Activated naive CD8-positive, alpha-beta T cell (primary cell): ENCODE measurements around the gene RNF222.

Experiments used
- H3K27ac Mint-ChIP-seq: one replicate; pipeline ENCODE4 v1.8.0; 2021; ENCODE audit warnings: mixed read lengths
- H3K27me3 Mint-ChIP-seq: one replicate; pipeline ENCODE4 v1.8.0; 2021; ENCODE audit warnings: mixed read lengths
- H3K36me3 Mint-ChIP-seq: one replicate; pipeline ENCODE4 v1.8.0; 2021; ENCODE audit warnings: mixed read lengths
- H3K4me1 Mint-ChIP-seq: one replicate; pipeline ENCODE4 v1.8.0; 2021; ENCODE audit warnings: low read depth, mixed read lengths
- H3K4me3 Mint-ChIP-seq: one replicate; pipeline ENCODE4 v1.8.0; 2021; ENCODE audit warnings: mild to moderate bottlenecking, mixed read lengths
- H3K9me3 Mint-ChIP-seq: one replicate; pipeline ENCODE4 v1.8.0; 2021; ENCODE audit warnings: low read depth, mixed read lengths

Gene RNF222

GRCh38 chr17:8420041-8420934 lies 22.7 kb upstream of the RNF222 start:
- H3K27me3 Mint-ChIP-seq, result peaks cover 24% of the 10 kb centered on the region

GRCh38 chr17:8419305-8419704 lies 21.7 kb upstream of the RNF222 start:
- peaks cover 22% of the 10 kb centered on the region for H3K27me3 Mint-ChIP-seq
- peaks cover 2% of the 10 kb centered on the region for H3K36me3 Mint-ChIP-seq
- no peaks in the 10 kb centered on the region for H3K9me3 Mint-ChIP-seq
- no peak overlapping the region for H3K4me3 Mint-ChIP-seq
- no peaks in the 10 kb centered on the region for H3K4me1 Mint-ChIP-seq
- H3K27ac Mint-ChIP-seq, result no peak overlapping the region

More at GRCh38 chr17:8420041-8420934, 22.7 kb upstream of the RNF222 start:
- Mint-ChIP-seq H3K4me1 (no peaks in the 10 kb centered on the region), H3K36me3 (peaks cover 2% of the 10 kb centered on the region), H3K27ac (no peak overlapping the region), H3K4me3 (no peak overlapping the region), H3K9me3 (no peaks in the 10 kb centered on the region)

- Mint-ChIP-seq H3K4me1 (peaks cover 2% of the 10 kb centered on the region), H3K36me3 (peaks cover 2% of the 10 kb centered on the region), H3K27me3 (peaks cover 22% of the 10 kb centered on the region), H3K9me3 (no peaks in the 10 kb centered on the region), H3K4me3 (no peak overlapping the region), H3K27ac (no peak overlapping the region)
These were observed 20.8 kb upstream of the RNF222 start for GRCh38 chr17:8418471-8418870.

DNA sequence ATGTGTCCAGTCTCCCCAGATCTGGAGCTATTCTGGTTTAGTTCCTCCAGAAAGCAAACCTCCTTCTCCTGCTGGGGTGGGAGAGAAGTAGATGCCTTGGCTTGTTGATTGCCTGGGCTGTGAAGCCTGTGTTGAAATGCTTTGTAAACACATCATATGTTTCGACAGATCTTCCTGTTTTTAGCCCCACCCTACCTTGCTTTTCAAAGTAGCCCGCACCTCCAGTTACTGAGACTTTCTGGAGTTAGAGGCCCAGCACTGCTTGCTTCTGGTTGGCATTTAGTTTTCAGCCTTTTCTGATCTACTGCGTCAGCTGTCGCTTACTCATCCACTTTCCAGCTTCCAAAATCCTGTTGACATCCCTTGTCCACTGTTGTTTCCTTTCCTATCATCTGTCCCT lies 20.2 kb upstream of the RNF222 start:
- no peak overlapping the region for H3K4me3 Mint-ChIP-seq
- peaks cover 2% of the 10 kb centered on the region for H3K36me3 Mint-ChIP-seq
- peaks cover 18% of the 10 kb centered on the region for H3K27me3 Mint-ChIP-seq
- H3K4me1 Mint-ChIP-seq, result peaks cover 8% of the 10 kb centered on the region
- no peak overlapping the region for H3K27ac Mint-ChIP-seq
- no peaks in the 10 kb centered on the region for H3K9me3 Mint-ChIP-seq

- Mint-ChIP-seq H3K4me1 (peaks cover 9% of the 10 kb centered on the region), H3K9me3 (no peaks in the 10 kb centered on the region), H3K27ac (no peak overlapping the region), H3K36me3 (peaks cover 2% of the 10 kb centered on the region), H3K27me3 (peaks cover 12% of the 10 kb centered on the region), H3K4me3 (no peak overlapping the region)
These were observed 16.3 kb upstream of the RNF222 start for GRCh38 chr17:8413938-8414337.

- Mint-ChIP-seq H3K36me3 (peaks cover 2% of the 10 kb centered on the region), H3K4me3 (no peak overlapping the region), H3K27me3 (peaks cover 11% of the 10 kb centered on the region), H3K4me1 (peaks cover 9% of the 10 kb centered on the region), H3K27ac (no peak overlapping the region), H3K9me3 (no peaks in the 10 kb centered on the region)
These were observed 15.7 kb upstream of the RNF222 start for GRCh38 chr17:8413328-8413727.

GRCh38 chr17:8412089-8412488 lies 14.5 kb upstream of the RNF222 start:
- Mint-ChIP-seq H3K4me1 (peaks cover 9% of the 10 kb centered on the region), H3K4me3 (no peak overlapping the region), H3K27ac (no peak overlapping the region), H3K36me3 (no peaks in the 10 kb centered on the region), H3K9me3 (no peaks in the 10 kb centered on the region), H3K27me3 (peaks cover 12% of the 10 kb centered on the region)

- H3K4me1 Mint-ChIP-seq, result peaks cover 9% of the 10 kb centered on the region
- no peak overlapping the region for H3K4me3 Mint-ChIP-seq
- peaks cover 9% of the 10 kb centered on the region for H3K27me3 Mint-ChIP-seq
- no peak overlapping the region for H3K27ac Mint-ChIP-seq
- H3K9me3 Mint-ChIP-seq, result no peaks in the 10 kb centered on the region
- H3K36me3 Mint-ChIP-seq, result no peaks in the 10 kb centered on the region
These were observed 13.2 kb upstream of the RNF222 start for GRCh38 chr17:8410883-8411238.

DNA sequence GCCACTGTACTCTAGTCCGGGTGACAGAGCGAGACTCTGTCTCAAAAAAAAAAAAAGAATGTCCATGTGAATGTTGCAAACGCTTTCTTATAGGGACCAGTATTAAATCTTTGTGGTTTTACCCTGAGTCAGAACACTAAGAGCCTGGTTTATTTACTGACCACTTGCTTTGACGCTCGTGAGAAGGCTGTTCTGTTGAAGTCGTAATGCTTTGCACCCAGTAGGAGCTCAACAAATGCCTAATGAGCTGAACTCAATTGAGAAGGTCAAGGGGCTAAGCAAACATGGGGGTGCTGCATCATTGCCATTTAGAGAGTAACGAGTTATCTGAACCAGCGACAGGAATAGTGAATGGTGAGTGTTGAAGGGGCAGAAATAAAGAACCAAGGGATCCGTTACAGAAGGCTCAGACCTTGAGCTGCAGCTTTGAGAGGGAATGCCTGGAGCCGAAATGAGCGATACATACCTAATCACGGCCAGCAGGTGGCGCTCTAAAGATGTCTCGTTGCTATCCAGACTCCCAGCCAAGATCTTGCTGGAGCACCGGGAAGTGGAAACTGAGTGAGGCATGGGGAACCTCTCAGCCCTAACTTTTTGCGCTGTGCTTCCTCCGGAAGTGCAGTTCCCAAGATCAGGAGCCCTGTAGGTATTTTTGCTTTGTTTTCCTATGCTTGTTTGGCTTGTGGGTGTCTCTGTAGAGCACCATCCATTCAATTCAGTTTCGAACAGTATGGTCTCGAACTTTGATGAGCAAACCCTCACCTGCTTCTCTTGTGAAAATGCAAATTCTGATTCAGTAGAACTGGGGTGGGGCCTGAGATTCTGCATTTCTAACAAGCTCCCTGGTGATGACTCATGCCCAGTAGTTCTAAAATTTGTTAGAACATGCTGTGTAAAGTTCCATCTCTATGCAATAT lies 12.6 kb upstream of the RNF222 start:
- no peaks in the 10 kb centered on the region for H3K9me3 Mint-ChIP-seq
- no peak overlapping the region for H3K4me3 Mint-ChIP-seq
- peaks cover 9% of the 10 kb centered on the region for H3K4me1 Mint-ChIP-seq
- H3K27ac Mint-ChIP-seq, result no peak overlapping the region
- H3K27me3 Mint-ChIP-seq, result peaks cover 9% of the 10 kb centered on the region
- no peaks in the 10 kb centered on the region for H3K36me3 Mint-ChIP-seq

- peaks cover 9% of the 10 kb centered on the region for H3K27me3 Mint-ChIP-seq
- no peaks in the 10 kb centered on the region for H3K36me3 Mint-ChIP-seq
- H3K4me3 Mint-ChIP-seq, result no peak overlapping the region
- no peak overlapping the region for H3K27ac Mint-ChIP-seq
- no peaks in the 10 kb centered on the region for H3K9me3 Mint-ChIP-seq
- peaks cover 6% of the 10 kb centered on the region for H3K4me1 Mint-ChIP-seq
These were observed 10.7 kb upstream of the RNF222 start for GRCh38 chr17:8408371-8408770.

DNA sequence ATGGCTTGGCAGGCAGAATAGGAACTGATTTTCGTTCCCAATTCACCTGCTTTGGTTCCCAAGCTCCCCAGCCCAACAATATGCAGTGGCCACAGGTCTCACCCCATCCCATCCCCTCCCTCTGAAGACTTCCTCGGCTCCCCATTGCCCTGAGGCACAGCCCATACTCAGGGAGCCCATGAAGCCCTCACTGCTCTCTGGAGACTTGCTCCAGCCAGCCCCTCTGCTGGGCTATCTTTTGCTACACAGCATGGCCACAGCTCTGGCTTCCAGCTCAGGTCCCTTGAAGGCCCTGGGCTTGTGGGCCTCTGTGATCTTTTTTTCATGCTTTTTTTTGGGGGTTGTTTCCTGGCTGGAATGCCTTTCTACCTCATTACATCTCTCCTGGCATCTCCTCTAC lies 8.5 kb upstream of the RNF222 start:
- Mint-ChIP-seq H3K27ac (no peak overlapping the region), H3K27me3 (peaks cover 11% of the 10 kb centered on the region), H3K9me3 (no peaks in the 10 kb centered on the region), H3K4me3 (no peak overlapping the region), H3K4me1 (no peaks in the 10 kb centered on the region), H3K36me3 (no peaks in the 10 kb centered on the region)

- H3K36me3 Mint-ChIP-seq, result no peaks in the 10 kb centered on the region
- no peaks in the 10 kb centered on the region for H3K4me1 Mint-ChIP-seq
- peaks cover 16% of the 10 kb centered on the region for H3K27me3 Mint-ChIP-seq
- H3K4me3 Mint-ChIP-seq, result no peak overlapping the region
- no peak overlapping the region for H3K27ac Mint-ChIP-seq
- H3K9me3 Mint-ChIP-seq, result no peaks in the 10 kb centered on the region
These were observed 7.9 kb upstream of the RNF222 start for GRCh38 chr17:8405499-8406016.

- H3K36me3 Mint-ChIP-seq, result no peaks in the 10 kb centered on the region
- H3K9me3 Mint-ChIP-seq, result no peaks in the 10 kb centered on the region
- H3K27ac Mint-ChIP-seq, result no peak overlapping the region
- H3K27me3 Mint-ChIP-seq, result peaks cover 15% of the 10 kb centered on the region
- H3K4me3 Mint-ChIP-seq, result no peak overlapping the region
- no peaks in the 10 kb centered on the region for H3K4me1 Mint-ChIP-seq
These were observed 5.4 kb upstream of the RNF222 start for GRCh38 chr17:8402921-8403536.

DNA sequence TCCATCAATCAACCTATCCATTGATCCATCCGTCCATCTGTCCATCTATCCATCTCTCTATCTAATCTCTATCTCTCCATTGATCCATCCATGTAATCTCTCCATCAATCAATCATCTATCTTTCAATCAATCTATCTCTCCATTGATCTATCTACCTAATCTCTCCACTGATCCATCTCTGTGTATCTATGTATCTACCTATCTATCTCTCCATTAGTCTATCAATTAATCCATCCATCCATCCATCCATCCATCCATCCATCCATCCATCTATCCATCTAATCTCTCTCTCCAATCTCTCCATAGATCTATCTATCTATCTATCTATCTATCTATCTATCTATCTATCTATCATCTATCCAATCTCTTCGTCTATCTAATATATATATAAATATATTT lies 3.5 kb upstream of the RNF222 start:
- no peaks in the 10 kb centered on the region for H3K9me3 Mint-ChIP-seq
- no peaks in the 10 kb centered on the region for H3K36me3 Mint-ChIP-seq
- H3K4me1 Mint-ChIP-seq, result no peaks in the 10 kb centered on the region
- no peak overlapping the region for H3K27ac Mint-ChIP-seq
- H3K4me3 Mint-ChIP-seq, result no peak overlapping the region
- peaks cover 14% of the 10 kb centered on the region for H3K27me3 Mint-ChIP-seq

GRCh38 chr17:8398980-8399379 lies 1.4 kb upstream of the RNF222 start:
- Mint-ChIP-seq H3K27me3 (peaks cover 16% of the 10 kb centered on the region), H3K27ac (no peak overlapping the region), H3K36me3 (no peaks in the 10 kb centered on the region), H3K4me1 (peaks cover 4% of the 10 kb centered on the region), H3K4me3 (no peak overlapping the region), H3K9me3 (no peaks in the 10 kb centered on the region)
